Measurements from ENCODE around the gene NASP. TPM values are rescaled to one million over a fixed set of nuclear protein-coding genes. Genes with fewer than 3 reads are reported as not detected.
A peak's percentile ranks its signal among the peaks of the same experiment; 100 is the strongest.

NASP gene
- total RNA-seq, 4 donors from 2014 or later, result 25.5 to 32.7 (median 27.3) TPM

- H3K9me3 ChIP-seq, result no peaks in the 10 kb centered on the region
- H3K4me1 ChIP-seq, result peaks cover 0 to 6% of the 10 kb centered on the region in 2 donors
- peaks cover 8 to 89% of the 10 kb centered on the region in 2 donors for H3K36me3 ChIP-seq
- DNase-seq (no peak), ATAC-seq (no peak)
- H3K4me3 ChIP-seq, result no peak overlapping the region
- in situ Hi-C loops (cut with MboI; ENCODE audit: low sequenced_read_pairs in 4 of 4), result no loop called here
- TF ChIP-seq POLR2A (IDR thresholded peaks at IDR 0.05), result no peak
- TF ChIP-seq, protein P1, sequence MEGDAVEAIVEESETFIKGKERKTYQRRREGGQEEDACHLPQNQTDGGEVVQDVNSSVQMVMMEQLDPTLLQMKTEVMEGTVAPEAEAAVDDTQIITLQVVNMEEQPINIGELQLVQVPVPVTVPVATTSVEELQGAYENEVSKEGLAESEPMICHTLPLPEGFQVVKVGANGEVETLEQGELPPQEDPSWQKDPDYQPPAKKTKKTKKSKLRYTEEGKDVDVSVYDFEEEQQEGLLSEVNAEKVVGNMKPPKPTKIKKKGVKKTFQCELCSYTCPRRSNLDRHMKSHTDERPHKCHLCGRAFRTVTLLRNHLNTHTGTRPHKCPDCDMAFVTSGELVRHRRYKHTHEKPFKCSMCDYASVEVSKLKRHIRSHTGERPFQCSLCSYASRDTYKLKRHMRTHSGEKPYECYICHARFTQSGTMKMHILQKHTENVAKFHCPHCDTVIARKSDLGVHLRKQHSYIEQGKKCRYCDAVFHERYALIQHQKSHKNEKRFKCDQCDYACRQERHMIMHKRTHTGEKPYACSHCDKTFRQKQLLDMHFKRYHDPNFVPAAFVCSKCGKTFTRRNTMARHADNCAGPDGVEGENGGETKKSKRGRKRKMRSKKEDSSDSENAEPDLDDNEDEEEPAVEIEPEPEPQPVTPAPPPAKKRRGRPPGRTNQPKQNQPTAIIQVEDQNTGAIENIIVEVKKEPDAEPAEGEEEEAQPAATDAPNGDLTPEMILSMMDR (IDR thresholded peaks at IDR 0.05 in 4 of 5, conservative IDR thresholded peaks at IDR 0.05 in 1 of 5), result no peak
- H3K27ac ChIP-seq, result peak overlapping the region in 3 of 4 donors; percentile 21 to 38 (median 33)
- H3K27me3 ChIP-seq, result no peaks in the 10 kb centered on the region
- intact Hi-C loops (cut with DNase I; ENCODE audit: low total_unique reads), result no loop called here
Observed at GRCh38 chr1:45629035-45629434, 45.2 kb downstream of the NASP start.

DNA sequence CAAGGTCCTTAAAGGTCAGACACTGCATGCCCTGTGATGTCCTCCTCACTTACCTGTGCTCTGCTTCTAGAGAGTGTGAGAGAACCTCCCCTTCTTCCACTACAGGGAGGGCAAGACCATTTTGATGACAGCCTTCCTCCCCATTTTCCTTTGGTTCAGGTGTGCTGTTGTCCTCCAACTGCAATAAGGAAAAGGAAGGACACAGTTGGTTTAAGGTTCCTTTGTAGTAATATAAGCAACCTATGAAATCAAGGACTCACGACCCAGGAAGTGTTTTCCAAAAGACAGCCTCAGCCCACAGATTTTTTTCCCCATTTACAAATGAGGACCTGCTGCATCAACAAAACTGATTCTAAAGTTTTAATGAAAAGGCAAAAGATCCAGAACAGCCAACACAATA lies 46.6 kb downstream of the NASP start:
- no peak for ATAC-seq
- H3K9me3 ChIP-seq, result no peaks in the 10 kb centered on the region
- in situ Hi-C loops (cut with MboI; ENCODE audit: low sequenced_read_pairs in 4 of 4), result no loop called here

GRCh38 chr1:45635211-45635610 lies 51.4 kb downstream of the NASP start:
- Histone ChIP-seq H3K4me1 (no peaks in the 10 kb centered on the region), H3K27me3 (no peaks in the 10 kb centered on the region), H3K27ac (peak overlapping the region in 2 of 4 donors; percentile 14 to 25), H3K9me3 (no peaks in the 10 kb centered on the region), H3K4me3 (no peak overlapping the region), H3K36me3 (peaks cover 3 to 86% of the 10 kb centered on the region in 2 donors)
- ATAC-seq (no peak), DNase-seq (no peak)
- intact Hi-C loops (cut with DNase I; ENCODE audit: low total_unique reads), result no loop called here
- in situ Hi-C loops (cut with MboI; ENCODE audit: low sequenced_read_pairs in 4 of 4), result no loop called here
- TF ChIP-seq, protein P1 (IDR thresholded peaks at IDR 0.05 in 4 of 5, conservative IDR thresholded peaks at IDR 0.05 in 1 of 5), result no peak

More for the DNA sequence above, 46.6 kb downstream of the NASP start:
- Histone ChIP-seq H3K27ac (peak overlapping the region in 1 of 4 donors; percentile 21), H3K36me3 (peaks cover 8 to 97% of the 10 kb centered on the region in 2 donors), H3K4me1 (no peaks in the 10 kb centered on the region), H3K4me3 (no peak overlapping the region), H3K27me3 (no peaks in the 10 kb centered on the region)
- TF ChIP-seq, protein P1 (IDR thresholded peaks at IDR 0.05 in 4 of 5, conservative IDR thresholded peaks at IDR 0.05 in 1 of 5), result no peak
- TF ChIP-seq POLR2A (IDR thresholded peaks at IDR 0.05), result no peak
- intact Hi-C loops (cut with DNase I; ENCODE audit: low total_unique reads), result no loop called here
- DNase-seq, result no peak

DNA sequence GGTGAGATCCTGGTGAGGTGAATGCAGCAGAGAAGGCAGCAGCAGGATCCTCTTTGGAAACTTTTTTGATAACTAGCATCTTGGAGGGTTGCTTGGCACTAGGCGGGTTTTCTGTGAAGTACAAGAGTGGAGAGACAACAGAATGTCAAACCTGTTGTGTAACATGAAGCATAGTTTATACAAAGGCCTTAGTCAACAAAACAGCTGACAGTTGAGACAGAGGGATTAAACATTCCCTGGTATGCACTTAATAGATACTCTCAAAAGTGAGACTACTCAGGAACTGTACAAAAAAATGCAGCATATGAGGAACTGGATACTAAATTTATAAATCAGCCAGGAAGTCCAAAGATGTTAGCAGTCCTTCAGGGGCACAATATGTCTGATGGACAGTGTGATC lies 56.5 kb downstream of the NASP start:
- Histone ChIP-seq H3K4me3 (no peak overlapping the region), H3K27ac (no peak overlapping the region), H3K9me3 (no peaks in the 10 kb centered on the region), H3K27me3 (no peaks in the 10 kb centered on the region), H3K36me3 (peaks cover 0 to 60% of the 10 kb centered on the region in 2 donors), H3K4me1 (no peaks in the 10 kb centered on the region)
- no peak for DNase-seq
- no peak for ATAC-seq
- intact Hi-C loops (cut with DNase I; ENCODE audit: low total_unique reads), result no loop called here
- no peak for TF ChIP-seq POLR2A (IDR thresholded peaks at IDR 0.05)
- TF ChIP-seq, protein P1 (IDR thresholded peaks at IDR 0.05 in 4 of 5, conservative IDR thresholded peaks at IDR 0.05 in 1 of 5), result no peak
- in situ Hi-C loops (cut with MboI; ENCODE audit: low sequenced_read_pairs in 4 of 4), result no loop called here

DNA sequence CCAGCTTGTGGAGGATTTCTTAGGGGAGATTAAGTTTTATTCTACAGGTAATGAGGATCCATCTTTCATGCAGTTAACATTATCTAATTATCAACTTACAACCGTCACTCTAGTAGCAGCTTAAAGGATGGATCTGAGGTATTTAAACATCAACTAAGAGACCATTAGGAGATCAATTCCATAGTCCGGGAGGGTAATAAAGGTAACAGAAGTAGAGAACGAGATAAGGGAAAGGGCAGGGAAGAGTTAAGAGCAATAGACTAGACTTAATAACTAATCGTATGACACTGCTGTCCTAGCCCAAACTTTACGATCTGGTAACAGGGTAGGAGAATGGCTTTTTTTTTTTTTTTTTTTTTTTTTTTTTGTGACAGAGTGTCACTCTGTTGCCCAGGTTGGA lies 59.5 kb downstream of the NASP start:
- Histone ChIP-seq H3K4me1 (no peaks in the 10 kb centered on the region), H3K36me3 (peaks cover 0 to 44% of the 10 kb centered on the region in 2 donors), H3K27me3 (no peaks in the 10 kb centered on the region), H3K9me3 (no peaks in the 10 kb centered on the region), H3K4me3 (no peak overlapping the region), H3K27ac (no peak overlapping the region)
- DNase-seq (no peak), ATAC-seq (no peak)
- TF ChIP-seq, protein P1 (IDR thresholded peaks at IDR 0.05 in 4 of 5, conservative IDR thresholded peaks at IDR 0.05 in 1 of 5), result no peak
- no peak for TF ChIP-seq POLR2A (IDR thresholded peaks at IDR 0.05)
- intact Hi-C loops (cut with DNase I; ENCODE audit: low total_unique reads) (no loop called here), in situ Hi-C loops (cut with MboI; ENCODE audit: low sequenced_read_pairs in 4 of 4) (no loop called here)
